Activated naive CD4-positive, alpha-beta T cell treated with anti-CD3 and anti-CD28 coated beads, Interleukin-2, amount 10 ng/mL, durations not matched to agents 7 days and 5 days (primary cell): ENCODE measurements around the gene GPC2.
A peak's percentile ranks its signal among the peaks of the same experiment; 100 is the strongest.
"Not testable (repeated sequence)": the region's sequence is repeated elsewhere in the genome, so short reads cannot be mapped to it uniquely, and the experiment has no call there.

ENCODE experiments used
- CTCF ChIA-PET: fragments of 350-600 bp; sonication (Branson Sonifier 250); formaldehyde crosslinking; loops from one replicate; lab custom pipeline; 2021; ENCODE audit warnings: antibody characterized with exemption; lab: Charles Lee
- DNase-seq: peaks from one replicate; pipeline ENCODE4 v3.0.0-alpha.2; 2020
- H3K27ac Mint-ChIP-seq: one replicate; pipeline ENCODE4 v1.8.0; 2021; ENCODE audit warnings: mild to moderate bottlenecking, moderate library complexity, mixed read lengths
- H3K27me3 Mint-ChIP-seq: one replicate; pipeline ENCODE4 v1.8.0; 2021; ENCODE audit warnings: mild to moderate bottlenecking, mixed read lengths
- H3K36me3 Mint-ChIP-seq: one replicate; pipeline ENCODE4 v1.8.0; 2021; ENCODE audit warnings: mixed read lengths
- H3K4me1 Mint-ChIP-seq: one replicate; pipeline ENCODE4 v1.8.0; 2021; ENCODE audit warnings: mixed read lengths
- H3K4me3 Mint-ChIP-seq: one replicate; pipeline ENCODE4 v1.8.0; 2021; ENCODE audit warnings: mild to moderate bottlenecking, moderate library complexity, mixed read lengths
- H3K9me3 Mint-ChIP-seq: one replicate; pipeline ENCODE4 v1.8.0; 2021; ENCODE audit warnings: mixed read lengths

GPC2 gene

GRCh38 chr7:100177045-100178001, at the start of gene GPC2, which contains the start of gene STAG3:
Gene GPC2 (minus strand): TSS chr7:100177381. CDS start chr7:100177199, 182 bp downstream.
Gene STAG3 (plus strand): TSS chr7:100177918. CDS start chr7:100180557, 2,639 bp downstream.
- peak within 1 kb of the TSS; percentile 75 for H3K4me3 Mint-ChIP-seq
- peak; percentile 99 for DNase-seq
- peaks cover 40% of the 10 kb centered on the region for H3K27me3 Mint-ChIP-seq
- peaks cover 74% of the 10 kb centered on the region for H3K4me1 Mint-ChIP-seq
- peaks cover 11% of the 10 kb centered on the region for H3K36me3 Mint-ChIP-seq
- H3K27ac Mint-ChIP-seq, result peak within 1 kb of the TSS; percentile 42
- peaks cover 7% of the 10 kb centered on the region for H3K9me3 Mint-ChIP-seq
- CTCF ChIA-PET, result interaction anchor here (1.3 to 2.5 kb wide), 3 partner anchors 10 to 34 kb away, joined by 4 to 8 read pairs (median 5); partner anchors contain the start of gene GAL3ST4

GRCh38 chr7:100224891-100225290, 47.7 kb upstream of the GPC2 start:
- Mint-ChIP-seq H3K4me1 (peaks cover 49% of the 10 kb centered on the region), H3K36me3 (peaks cover 61% of the 10 kb centered on the region), H3K27ac (peak overlapping the region; percentile 97)
- not testable (repeated sequence) for H3K4me3 Mint-ChIP-seq, H3K27me3 Mint-ChIP-seq, H3K9me3 Mint-ChIP-seq, DNase-seq
- CTCF ChIA-PET, result interaction anchor here (1.2 kb wide), 1 partner anchor 9 kb away, joined by 3 read pairs; no protein-coding TSS in a partner anchor

GRCh38 chr7:100223376-100223927, 46.3 kb upstream of the GPC2 start:
- Mint-ChIP-seq H3K27ac (peak overlapping the region; percentile 97), H3K4me1 (peaks cover 58% of the 10 kb centered on the region), H3K36me3 (peaks cover 64% of the 10 kb centered on the region), H3K4me3 (peak overlapping the region; percentile 87)
- not testable (repeated sequence) for H3K9me3 Mint-ChIP-seq, H3K27me3 Mint-ChIP-seq, DNase-seq
- CTCF ChIA-PET, result interaction anchor here (0.9 kb wide), 1 partner anchor 33 kb away, joined by 3 read pairs; no protein-coding TSS in a partner anchor

- Mint-ChIP-seq H3K36me3 (peaks cover 57% of the 10 kb centered on the region), H3K27me3 (no peaks in the 10 kb centered on the region), H3K27ac (peak overlapping the region; percentile 97), H3K4me1 (peaks cover 62% of the 10 kb centered on the region), H3K4me3 (peak overlapping the region; percentile 87), H3K9me3 (no peaks in the 10 kb centered on the region)
- CTCF ChIA-PET, result interaction anchor here (0.9 to 2.3 kb wide), 4 partner anchors 15 to 94 kb away, joined by 3 to 13 read pairs (median 4); no protein-coding TSS in a partner anchor
- DNase-seq, result no peak
Measured at GRCh38 chr7:100222445-100223132, 45.4 kb upstream of the GPC2 start.

GRCh38 chr7:100221767-100222444, 44.7 kb upstream of the GPC2 start:
- H3K36me3 Mint-ChIP-seq, result peaks cover 54% of the 10 kb centered on the region
- H3K4me1 Mint-ChIP-seq, result peaks cover 65% of the 10 kb centered on the region
- DNase-seq, result no peak

GRCh38 chr7:100221231-100221718, 44.1 kb upstream of the GPC2 start:
- H3K27me3 Mint-ChIP-seq, result no peaks in the 10 kb centered on the region
- H3K36me3 Mint-ChIP-seq, result peaks cover 54% of the 10 kb centered on the region
- H3K4me3 Mint-ChIP-seq, result peak overlapping the region; percentile 87
- H3K4me1 Mint-ChIP-seq, result peaks cover 71% of the 10 kb centered on the region
- peak overlapping the region; percentile 97 for H3K27ac Mint-ChIP-seq
- peak; percentile 88 for DNase-seq
- H3K9me3 Mint-ChIP-seq, result no peaks in the 10 kb centered on the region
- CTCF ChIA-PET, result interaction anchor here (0.5 to 2.3 kb wide), 4 partner anchors 11 to 89 kb away, joined by 3 to 13 read pairs (median 4); no protein-coding TSS in a partner anchor

More at GRCh38 chr7:100221767-100222444, 44.7 kb upstream of the GPC2 start:
- CTCF ChIA-PET, result interaction anchor here (0.5 to 2.3 kb wide), 5 partner anchors 11 to 94 kb away, joined by 3 to 13 read pairs (median 3); no protein-coding TSS in a partner anchor
- Mint-ChIP-seq H3K9me3 (no peaks in the 10 kb centered on the region), H3K27ac (peak overlapping the region; percentile 97), H3K27me3 (no peaks in the 10 kb centered on the region), H3K4me3 (peak overlapping the region; percentile 87)

- CTCF ChIA-PET, result interaction anchor here (1.4 to 2.3 kb wide), 3 partner anchors 13 to 88 kb away, joined by 3 to 13 read pairs (median 4); no protein-coding TSS in a partner anchor
- Mint-ChIP-seq H3K4me1 (peaks cover 73% of the 10 kb centered on the region), H3K27me3 (no peaks in the 10 kb centered on the region), H3K4me3 (peak overlapping the region; percentile 87), H3K36me3 (peaks cover 51% of the 10 kb centered on the region), H3K9me3 (no peaks in the 10 kb centered on the region), H3K27ac (peak overlapping the region; percentile 97)
- DNase-seq, result no peak
Measured at GRCh38 chr7:100220586-100221230, 43.5 kb upstream of the GPC2 start.

- Mint-ChIP-seq H3K4me1 (peaks cover 74% of the 10 kb centered on the region), H3K36me3 (peaks cover 47% of the 10 kb centered on the region), H3K27ac (peak within 1 kb of the TSS; percentile 97), H3K4me3 (peak within 1 kb of the TSS; percentile 87)
- CTCF ChIA-PET, H3K27me3 Mint-ChIP-seq, H3K9me3 Mint-ChIP-seq: not testable (repeated sequence)
- peak; percentile 63 for DNase-seq
Measured at GRCh38 chr7:100219801-100220585, 42.8 kb upstream of the GPC2 start, which contains the start of gene PVRIG. Gene PVRIG (plus strand): TSS chr7:100219949. CDS start chr7:100219971, 22 bp downstream.

GRCh38 chr7:100219271-100219737, 42.1 kb upstream of the GPC2 start:
- Mint-ChIP-seq H3K27ac (peak overlapping the region; percentile 97), H3K4me3 (peak overlapping the region; percentile 87), H3K4me1 (peaks cover 74% of the 10 kb centered on the region), H3K9me3 (no peaks in the 10 kb centered on the region), H3K36me3 (peaks cover 40% of the 10 kb centered on the region), H3K27me3 (no peaks in the 10 kb centered on the region)
- peak; percentile 47 for DNase-seq
- CTCF ChIA-PET, result interaction anchor here (3.2 to 3.5 kb wide), 2 partner anchors 30 to 87 kb away, joined by 30 to 37 read pairs; no protein-coding TSS in a partner anchor

GRCh38 chr7:100217934-100218333, 40.8 kb upstream of the GPC2 start:
- DNase-seq, result peak; percentile 87
- peak overlapping the region; percentile 98 for H3K27ac Mint-ChIP-seq
- not testable (repeated sequence) for H3K4me3 Mint-ChIP-seq, H3K9me3 Mint-ChIP-seq, H3K27me3 Mint-ChIP-seq
- H3K4me1 Mint-ChIP-seq, result peaks cover 70% of the 10 kb centered on the region
- peaks cover 29% of the 10 kb centered on the region for H3K36me3 Mint-ChIP-seq
- CTCF ChIA-PET, result interaction anchor here (0.9 to 3.5 kb wide), 14 partner anchors 9 to 126 kb away, joined by 3 to 37 read pairs (median 4); partner anchors contain the start of gene LAMTOR4

GRCh38 chr7:100215895-100216294, 38.7 kb upstream of the GPC2 start:
- no peak for DNase-seq
- peaks cover 66% of the 10 kb centered on the region for H3K4me1 Mint-ChIP-seq
- H3K9me3 Mint-ChIP-seq, result no peaks in the 10 kb centered on the region
- no peaks in the 10 kb centered on the region for H3K27me3 Mint-ChIP-seq
- H3K36me3 Mint-ChIP-seq, result peaks cover 18% of the 10 kb centered on the region
- H3K27ac Mint-ChIP-seq, result peak overlapping the region; percentile 56
- no peak overlapping the region for H3K4me3 Mint-ChIP-seq
- CTCF ChIA-PET, result interaction anchor here (0.7 to 3.2 kb wide), 5 partner anchors 8 to 83 kb away, joined by 3 to 37 read pairs (median 4); no protein-coding TSS in a partner anchor
